Stimulated activated CD8-positive, alpha-beta memory T cell treated with anti-CD3 and anti-CD28 coated beads, Interleukin-2, amount 100 ng/mL, for 1 hour (primary cell): Measurements from ENCODE around the gene OR13D1.
"Not testable (repeated sequence)": the region's sequence is repeated elsewhere in the genome, so short reads cannot be mapped to it uniquely, and the experiment has no call there.

Experiments used
- DNase-seq, 2 donors: peaks; one replicate each; pipeline ENCODE4 v3.0.0-alpha.2; 2020; ENCODE audit warnings: low read depth in 2 of 2

OR13D1 gene, protein sequence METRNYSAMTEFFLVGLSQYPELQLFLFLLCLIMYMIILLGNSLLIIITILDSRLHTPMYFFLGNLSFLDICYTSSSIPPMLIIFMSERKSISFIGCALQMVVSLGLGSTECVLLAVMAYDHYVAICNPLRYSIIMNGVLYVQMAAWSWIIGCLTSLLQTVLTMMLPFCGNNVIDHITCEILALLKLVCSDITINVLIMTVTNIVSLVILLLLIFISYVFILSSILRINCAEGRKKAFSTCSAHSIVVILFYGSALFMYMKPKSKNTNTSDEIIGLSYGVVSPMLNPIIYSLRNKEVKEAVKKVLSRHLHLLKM

DNA sequence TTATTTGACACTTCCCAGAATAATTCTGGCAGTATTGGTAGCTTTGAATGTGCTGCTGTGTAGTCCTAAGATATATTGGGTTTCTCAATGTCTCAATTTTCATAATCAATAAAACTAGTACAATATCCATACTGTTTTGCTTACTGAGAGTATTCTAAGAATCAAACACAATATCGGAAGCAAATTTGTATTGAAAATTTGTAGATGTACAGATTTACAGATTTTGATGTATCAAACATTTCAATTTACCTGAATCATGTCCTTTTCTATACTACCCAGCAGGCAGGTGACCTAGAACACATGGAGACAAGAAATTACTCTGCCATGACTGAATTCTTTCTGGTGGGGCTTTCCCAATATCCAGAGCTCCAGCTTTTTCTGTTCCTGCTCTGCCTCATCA, at the start of gene OR13D1:
Gene OR13D1 (plus strand): TSS at position 301 of the 400 bp plus-strand sequence. CDS start 0 bp downstream, at position 301.
- DNase-seq, result no peak

DNA sequence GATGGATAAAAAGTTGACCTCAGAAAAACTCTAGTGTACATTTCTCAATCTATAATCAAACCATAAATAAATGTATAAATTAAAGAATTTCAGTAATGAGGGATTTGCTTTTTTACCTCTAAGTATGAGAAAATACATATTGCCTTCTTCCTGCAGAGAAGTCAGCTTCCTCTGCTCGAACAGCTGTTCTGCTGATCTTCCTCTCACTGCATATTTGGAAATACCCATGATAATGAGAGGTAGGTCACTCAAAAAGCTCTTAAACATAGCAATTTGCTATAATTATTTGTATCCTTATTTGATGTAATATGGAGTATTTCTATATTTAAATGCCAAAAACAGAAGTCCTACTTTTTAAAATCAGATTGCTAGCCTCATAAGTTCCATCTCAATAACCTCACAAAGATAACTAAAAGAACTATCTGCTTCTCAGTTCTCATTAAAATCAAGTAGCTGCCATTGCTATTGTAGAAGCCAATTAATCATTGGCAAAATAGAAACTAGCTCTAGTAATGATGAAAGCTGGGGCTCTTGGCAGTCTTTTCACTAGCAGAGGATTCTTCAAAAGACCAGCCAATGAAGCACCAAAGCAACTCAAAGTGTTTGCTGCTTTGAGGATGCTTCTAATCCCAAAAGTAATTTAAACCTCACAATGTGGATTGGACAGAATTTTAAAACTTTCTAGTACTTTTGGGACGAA, 35.7 kb upstream of the OR13D1 start:
- DNase-seq, result no peak

DNA sequence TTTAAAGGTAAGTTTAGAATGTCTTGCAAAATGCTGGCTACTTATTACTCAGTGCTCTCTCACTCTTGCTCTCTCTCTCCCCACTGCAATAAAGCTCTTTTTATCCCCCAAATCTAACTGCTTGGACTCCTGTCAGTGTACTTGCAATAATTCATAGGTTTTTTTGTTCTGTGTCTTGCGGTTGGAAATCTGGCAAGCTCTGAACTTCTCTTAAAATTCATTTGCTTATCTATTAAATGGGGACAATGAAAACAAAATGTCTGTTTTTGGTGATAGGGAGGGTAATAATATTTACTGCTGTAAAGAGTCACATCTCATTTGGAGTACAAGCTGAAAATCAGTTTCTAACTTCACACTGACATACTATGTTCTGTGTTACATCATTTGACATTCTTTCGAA, 18.7 kb upstream of the OR13D1 start:
- no peak for DNase-seq

DNA sequence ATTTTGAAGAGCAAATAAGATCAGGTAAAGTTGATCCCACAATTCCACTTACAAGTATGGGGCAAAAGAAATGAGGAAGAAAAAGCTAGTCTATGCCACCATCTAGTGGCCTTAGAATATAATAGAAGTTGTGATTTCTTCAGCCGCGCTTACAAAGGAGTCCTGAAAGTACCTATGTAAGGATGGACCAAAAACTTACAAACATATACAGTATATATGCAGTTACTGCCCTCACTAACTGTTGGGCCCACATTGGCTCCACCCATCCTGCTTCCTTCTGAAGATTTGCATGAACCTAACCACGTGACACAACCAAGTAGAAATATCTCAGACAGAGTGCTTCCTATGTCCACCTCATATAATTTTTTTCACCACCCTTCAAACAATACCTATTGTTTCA, 11.7 kb upstream of the OR13D1 start:
- no peak for DNase-seq

DNA sequence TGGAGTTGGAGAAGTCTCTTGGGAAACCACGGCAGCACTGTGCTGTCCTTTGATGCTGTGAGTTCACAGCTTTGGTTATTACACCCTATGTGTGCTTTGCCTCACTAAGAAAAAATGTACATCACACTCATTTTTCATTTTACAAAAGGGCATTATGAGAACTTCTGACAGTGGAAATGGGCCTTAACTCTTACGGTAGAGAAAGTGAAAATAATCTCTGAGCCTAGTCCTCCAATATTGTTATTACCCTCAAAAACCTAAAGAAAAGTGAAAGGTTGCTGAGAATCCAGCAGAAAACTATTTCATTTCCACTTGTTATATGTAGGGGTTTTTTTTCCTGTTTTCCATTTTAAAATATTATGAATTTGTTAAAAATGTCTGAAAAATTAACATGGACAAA, 8.2 kb upstream of the OR13D1 start:
- DNase-seq, result no peak

DNA sequence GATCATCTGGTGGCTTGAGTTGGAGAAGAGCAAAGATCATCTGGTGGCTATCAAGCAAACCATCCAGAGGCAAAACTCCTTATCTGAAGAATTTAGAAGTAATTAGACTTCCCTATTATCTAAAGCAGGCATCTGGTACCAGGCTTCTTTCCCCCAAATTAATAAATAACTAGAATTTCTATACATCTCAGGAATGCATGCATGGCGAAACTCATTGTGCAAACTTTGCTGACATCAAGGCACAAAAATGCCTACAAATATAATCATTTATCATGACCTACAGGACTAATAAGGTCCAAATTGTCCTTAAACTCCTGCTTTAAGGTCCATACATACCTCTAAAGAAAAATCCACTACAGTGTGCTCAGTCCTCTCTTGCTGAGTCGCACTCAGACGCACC, 6.0 kb downstream of the OR13D1 start:
- no peak for DNase-seq

DNA sequence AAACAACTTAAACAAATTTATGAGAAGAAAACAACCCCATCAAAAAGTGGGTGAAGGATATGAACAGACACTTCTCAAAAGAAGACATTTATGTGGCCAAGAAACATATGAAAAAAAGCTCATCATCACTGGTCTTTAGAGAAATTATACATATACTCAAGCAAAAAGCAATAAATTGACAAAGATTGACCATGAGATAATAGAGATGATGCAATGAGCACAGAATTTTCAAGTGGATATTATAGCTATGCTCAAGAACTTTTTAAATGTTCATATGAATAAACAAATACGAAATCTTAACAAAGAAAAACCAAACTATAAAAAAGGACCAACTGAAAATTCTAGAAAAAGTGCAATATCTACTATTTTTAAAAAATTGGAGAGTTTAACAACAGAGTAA, 14.4 kb downstream of the OR13D1 start:
- DNase-seq, result not testable (repeated sequence)

DNA sequence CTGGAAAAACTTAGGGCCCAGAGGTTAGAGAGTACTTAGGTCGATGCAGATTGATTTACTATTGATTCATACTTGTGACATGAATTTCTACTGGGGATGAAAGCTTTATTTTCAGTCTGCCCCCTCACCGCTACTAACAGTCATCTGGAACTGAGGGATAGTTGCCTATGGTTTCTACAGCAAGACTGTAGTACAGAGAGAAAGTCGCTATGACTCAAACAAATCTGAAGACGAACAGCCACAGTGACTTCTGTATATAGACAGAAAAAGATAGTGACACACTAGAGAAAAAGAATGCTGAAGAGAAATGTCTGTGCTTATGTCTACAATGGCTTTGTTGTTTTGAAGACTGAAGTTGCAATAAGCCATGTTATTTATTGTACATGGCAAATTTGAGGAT, 17.3 kb downstream of the OR13D1 start:
- DNase-seq, result no peak

DNA sequence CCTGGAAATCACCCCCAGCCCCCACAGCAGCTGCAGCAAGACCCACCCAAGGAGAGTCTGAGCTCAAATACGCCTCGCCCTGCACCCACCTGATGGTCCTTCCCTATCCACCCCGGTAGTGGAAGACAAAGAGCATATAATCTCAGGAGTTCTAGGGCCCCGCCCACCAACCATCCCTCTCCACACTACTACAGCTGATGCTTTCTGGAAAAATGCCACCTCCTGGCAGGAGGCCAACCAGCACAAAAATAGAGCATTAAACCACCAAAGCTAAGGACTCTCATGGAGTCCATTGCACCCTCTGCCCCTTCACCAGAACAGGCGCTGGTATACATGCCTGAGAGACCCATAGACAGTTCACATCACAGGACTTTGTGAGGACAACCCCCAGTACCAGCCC, 30.7 kb downstream of the OR13D1 start:
- DNase-seq, result no peak

DNA sequence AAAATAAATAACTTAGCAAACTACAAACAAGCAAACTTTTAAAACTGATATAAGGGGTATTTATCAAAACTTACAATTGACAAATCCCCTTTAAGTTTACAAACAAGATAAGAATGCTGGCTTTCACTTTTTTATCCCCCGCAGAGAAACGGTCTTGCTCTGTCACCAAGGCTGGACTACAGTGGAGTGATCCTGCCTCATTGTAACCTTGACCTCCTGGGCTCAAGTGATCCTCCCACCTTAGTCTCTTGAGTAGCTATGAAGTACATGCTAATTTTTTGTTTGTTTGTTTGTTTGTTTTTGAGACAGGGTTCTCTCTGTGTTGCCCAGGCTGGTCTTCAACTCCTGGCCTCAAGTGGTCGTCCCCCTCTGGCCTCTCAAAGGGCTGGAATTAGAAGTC, 44.1 kb downstream of the OR13D1 start:
- DNase-seq, result no peak

DNA sequence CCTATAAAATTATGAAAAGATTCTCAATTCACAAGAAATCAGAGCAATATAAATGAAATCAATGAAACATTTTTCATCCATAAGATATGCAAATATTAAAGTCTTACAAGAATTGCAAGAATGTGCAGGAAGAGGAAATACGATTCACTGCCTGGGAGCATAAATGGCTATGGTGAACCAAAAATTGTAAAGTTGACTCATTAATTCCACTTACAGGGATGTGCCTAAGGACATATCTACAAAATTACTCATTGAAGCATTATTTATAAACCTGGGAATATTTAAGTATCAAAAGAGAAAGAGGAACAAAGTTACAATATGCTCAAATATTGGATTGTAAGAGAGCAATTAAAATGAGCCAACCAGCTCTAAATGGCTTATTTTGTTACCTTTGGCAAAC, 46.3 kb downstream of the OR13D1 start:
- no peak for DNase-seq

DNA sequence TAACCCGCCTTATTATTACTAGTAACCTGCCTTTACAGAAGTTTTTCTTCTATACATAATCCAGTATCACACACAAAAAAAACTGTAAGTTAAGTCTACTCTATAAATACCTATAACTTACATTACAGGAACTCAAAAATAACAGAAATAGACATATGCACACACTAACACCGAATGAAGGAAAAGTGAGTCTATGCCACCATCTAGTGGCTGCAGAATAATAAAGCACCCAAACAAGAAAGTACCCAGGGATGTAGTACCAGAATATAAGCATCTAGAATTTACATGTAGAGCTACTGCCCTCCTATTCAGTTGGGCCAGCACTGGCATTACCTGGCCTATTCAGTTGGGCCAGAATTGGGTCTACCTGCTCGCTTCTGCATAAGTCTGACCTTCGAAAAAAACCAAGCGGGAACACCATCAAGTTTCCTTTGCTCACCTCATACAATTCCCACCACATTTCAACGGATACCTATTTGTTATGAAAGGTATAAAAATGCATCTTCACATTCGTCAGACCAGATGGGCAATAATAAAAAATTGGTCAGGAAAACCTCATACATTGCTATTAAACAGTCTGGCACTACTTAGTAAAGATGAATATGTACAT, 49.2 kb downstream of the OR13D1 start:
- DNase-seq, result no peak
